ENCODE data around the gene LY9.

DNA sequence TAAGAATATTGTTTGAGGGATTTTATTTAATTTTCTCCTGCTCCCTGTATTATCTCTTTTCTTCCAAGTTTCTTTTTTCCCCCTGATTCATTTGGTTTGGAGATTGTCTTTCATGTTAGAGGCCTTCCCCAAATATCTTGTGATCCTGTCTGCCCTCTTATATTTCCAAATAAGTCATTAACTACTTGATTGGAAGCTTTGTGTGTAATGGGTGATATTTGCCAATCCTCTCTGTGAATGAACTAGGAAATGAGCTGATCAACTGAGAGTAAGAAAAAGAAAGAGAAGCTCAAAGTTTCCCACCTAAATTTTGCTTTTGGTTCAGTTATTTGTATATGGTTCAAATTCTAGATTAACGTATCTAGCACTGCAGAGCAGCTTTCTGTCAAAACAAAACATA, 23.6 kb upstream of the LY9 start:
- TF ChIP-seq EP300 (IDR thresholded peaks at IDR 0.05) (no peak), POLR2AphosphoS5 (IDR thresholded peaks at IDR 0.05) (no peak), CTCF (IDR thresholded peaks at IDR 0.05) (no peak)

Measured in upper lobe of left lung (tissue), 4 donors.